Measurements from ENCODE around the gene PRRT1.
"Not testable (repeated sequence)": the region's sequence is repeated elsewhere in the genome, so short reads cannot be mapped to it uniquely, and the experiment has no call there.

Gene PRRT1

DNA sequence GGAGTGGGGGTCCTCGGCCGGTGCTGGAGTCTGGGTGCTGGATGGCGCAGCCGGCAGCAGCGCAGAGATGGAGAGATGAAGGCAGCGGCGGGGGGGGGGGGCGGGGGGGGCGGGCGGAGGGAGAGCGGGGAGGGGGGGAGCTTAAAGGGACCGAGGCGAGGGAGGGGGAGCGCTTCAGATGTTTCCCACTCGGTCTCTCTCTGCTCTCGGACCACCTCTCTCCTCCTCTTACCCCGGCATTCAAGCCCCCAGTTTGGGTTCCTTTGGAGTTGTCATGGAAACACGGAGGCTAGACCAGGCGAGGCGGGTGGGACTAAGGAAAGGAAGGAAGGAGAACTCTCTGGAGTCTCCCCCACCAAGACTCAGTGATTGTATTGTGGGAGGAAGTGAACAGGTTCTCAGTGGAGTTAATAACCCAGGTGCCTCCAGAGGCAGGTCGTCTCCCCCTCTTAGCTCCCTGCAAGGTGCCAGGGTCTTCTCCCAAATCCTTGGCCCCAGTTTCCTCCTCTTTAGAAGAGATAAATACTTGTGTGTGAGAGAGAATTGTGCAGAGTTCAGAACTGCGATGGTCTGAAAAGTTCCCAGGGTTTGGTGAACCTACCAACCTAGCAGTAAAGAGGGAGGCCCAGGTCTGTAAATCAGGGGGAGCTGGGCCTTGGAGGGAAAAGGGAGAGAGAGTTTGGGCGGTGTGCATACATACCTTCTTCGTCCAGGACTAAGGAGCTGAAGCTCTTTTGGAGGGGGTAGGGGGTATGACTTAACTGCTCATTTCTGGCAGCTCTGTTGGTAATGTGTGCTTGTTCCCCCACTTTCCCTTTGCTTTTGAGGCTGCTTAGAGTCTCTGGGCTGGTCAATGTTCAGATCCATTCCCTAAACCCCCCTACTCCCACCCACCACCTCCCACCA is at the start of gene PRRT1:
Gene PRRT1 (minus strand): TSS at position 77 of the 906 bp plus-strand sequence. CDS start 112 bp downstream, outside the sequence.
- DNase-seq, result peak; percentile 49

DNA sequence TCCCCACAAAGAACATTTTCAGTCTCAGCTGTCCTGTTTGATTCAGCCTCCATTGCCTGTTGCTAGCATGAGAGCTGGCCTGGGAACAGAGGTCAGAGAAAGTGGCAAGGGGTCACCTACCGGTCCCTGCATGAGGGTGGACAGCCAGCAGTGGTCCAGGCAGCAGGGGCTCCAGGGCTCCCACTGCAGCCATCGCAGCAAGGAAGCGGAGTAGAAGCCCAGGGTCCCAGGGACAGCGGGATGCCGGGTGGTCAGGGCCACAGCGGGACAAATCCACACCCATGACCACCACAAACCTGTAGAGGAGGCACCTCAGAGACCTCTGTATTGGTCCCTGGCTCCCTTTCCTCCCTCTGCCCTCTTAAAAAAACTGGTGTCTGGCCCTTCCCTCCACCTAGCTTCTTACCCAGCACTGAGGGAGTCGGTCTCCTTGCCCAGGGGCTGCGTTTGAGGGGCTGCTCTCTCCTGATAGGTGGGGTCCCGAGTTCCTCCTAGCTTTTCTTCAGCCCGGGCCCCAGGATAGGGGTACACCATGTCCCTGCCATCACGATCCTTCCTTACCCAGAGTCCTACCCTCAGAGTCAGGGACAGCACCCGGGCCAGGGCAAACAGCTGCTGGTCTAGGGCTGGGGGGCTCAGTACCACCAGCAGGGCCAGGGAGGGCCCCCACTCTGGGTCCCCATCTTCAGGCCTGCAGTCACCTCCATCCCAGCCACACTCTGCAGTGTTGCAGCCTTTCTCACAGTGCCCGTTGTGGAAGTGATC is 49.2 kb upstream of the PRRT1 start:
- DNase-seq, result no peak

DNA sequence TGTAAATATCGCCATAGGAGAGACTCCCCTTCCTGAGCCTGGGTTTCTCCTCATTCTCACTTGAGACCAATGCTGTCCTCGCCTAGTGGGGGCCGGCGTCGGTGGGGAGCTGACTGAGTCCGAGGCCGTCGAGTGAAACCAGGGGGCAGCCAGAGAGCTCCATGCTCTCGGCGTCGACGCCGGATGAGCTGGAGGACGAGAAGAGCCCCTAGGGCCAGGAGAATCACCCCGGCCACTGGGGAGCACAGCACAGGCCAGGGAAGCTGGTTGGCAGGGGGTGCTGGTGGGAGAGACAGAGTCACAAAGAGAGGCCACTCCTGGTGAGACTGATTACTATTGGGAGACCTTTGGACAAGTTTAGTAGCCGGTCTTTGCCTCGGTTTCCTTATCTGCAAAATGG is 47.1 kb upstream of the PRRT1 start:
- DNase-seq, result no peak

DNA sequence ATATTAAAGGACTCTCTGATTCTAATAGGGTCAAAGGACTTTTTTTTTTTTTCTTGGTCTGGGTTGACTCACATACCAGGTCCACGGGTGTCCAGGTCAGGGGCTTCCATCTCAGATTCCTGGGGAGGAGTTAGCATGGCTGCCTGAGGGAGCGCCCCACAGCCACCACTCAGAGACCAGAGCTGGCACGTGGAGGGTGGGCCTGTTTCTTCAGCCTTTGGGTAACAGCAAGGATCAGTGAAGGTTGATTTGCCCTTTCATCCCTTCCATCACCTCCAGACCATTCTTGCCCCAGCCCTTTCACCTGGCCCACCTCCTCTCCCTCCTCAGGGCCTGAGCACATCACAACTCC is 46.6 kb upstream of the PRRT1 start:
- DNase-seq, result no peak

DNA sequence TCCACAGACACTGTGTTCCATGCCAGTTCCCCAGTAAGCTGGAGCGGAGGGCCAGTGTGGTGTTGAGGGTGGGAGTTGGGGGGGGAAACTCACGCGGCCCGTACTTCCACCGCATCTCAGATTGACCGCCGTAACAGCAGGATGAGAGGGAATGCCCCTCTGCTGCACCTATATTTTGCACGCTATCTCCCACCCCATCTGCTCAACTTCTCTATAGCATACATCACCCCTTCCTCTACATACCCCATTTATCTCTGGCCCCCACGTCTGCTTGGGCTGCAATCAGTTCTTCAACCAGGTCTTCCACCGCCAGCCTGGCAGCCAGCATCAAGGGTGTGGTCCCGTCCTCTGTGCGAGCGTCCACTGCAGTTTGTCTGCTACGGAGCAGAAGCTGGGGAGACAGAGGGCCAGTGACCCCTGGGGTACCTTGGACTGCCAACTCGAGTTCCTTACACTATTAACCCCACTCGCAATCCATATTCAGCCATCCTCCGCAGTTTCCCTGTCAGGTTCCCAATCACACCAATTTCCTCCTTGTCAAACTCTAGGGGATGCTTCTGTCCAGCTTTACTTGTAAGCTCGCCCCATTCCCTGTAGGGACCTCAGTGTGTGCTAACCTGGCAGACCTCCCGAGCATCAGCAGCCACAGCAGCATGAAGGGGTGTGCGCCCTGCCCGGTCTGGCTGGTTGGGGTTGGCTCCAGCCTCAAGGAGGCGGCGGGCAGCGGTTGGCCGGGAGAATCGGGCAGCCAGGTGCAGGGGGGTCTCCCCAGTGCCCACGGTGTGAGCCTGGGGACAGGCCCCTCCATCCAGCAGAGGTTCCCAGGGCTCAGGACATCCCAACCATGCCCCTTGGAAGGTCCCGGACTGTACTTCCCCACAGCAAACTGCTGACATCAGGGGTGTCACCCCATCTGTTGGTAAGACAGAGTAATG is 45.2 kb upstream of the PRRT1 start:
- DNase-seq, result no peak

DNA sequence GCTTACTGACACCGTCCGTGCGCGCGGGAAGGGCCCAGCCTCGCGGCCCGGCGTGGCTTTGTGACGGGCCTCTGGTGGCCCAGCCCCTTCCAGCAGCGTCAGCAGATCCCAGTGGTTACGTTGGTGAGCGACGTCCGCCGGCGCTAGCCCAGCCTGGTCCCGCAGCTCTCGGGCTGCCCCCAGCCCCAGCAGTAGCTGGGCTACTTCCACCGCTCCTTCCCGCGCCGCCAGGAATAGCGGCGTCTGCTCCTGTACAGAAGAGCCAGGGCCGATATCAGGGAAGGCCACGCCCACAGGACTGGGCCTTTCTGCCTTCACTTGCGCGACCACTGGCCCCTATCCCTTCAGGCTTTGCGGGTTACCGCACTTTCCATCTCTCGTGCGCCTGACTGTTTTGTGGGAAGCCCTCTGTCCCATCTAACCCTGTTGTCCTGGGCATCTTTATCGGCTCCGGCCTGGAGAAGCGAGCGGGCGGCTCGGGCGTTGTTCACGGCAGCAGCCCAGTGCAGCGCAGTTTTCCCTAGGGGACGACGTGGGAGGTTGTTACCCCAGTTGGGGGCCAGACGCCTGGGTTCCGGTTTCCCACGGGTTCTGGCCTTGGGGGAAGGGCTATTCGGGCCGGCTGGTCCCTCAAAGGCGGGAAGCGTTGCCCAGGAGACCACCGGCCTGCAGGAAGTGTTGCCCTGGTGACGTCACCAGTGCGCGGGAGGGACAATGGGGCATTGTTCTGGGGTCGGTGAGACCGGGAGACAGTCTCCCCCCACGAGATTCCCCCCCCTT is 44.4 kb upstream of the PRRT1 start:
- DNase-seq, result peak; percentile 63

DNA sequence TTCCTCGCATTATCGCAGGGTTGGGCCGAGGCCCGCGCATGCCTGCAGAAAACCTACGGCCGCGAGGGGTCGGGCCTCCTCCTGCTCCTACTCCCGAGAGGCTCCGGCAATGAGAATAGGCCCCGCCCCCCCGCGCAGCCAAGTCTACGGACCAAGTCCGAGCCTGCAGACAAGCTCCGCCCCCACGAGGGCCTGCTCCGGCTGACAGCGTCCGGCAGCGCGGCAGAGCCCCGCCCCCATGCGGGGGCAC is 43.8 kb upstream of the PRRT1 start:
- DNase-seq, result peak; percentile 100

DNA sequence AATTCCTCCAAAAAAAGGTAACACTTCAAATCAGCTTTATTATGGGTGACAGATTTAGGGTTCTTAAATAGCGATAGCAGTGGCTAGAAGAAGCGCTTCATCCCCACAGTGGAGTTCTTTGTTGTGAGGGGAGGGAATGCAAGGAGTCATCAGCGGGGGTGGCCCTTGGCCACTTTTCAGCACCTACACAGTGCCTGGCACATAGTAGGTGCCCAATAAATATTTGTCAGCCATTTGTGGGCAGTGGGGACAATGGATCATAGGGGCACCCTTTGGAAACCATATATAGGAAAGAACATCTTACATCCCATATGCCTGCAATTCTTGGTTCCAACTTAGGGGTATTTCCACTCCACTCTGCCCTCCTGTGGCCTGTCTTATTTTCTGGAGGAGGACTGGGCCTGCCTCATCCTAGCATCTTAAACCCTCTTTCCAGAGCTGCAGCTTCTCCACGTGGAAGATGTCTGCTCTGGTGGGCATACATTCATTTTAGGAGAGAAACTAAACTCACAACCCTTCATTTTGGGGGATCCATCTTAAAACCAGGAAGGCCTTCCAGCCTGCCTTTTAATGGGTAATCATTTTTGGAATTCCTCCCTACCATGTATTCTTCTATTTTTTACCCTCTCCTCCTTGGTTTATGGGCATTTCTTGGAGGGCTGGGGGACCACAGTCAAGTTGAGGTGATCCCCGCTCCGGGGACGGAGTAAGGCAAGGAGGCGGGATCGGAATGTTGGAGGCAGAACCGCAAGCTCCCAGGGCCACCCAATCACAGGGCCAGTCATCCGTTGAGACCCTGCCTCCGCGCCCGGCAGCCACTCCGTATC is 43.3 kb upstream of the PRRT1 start:
- DNase-seq, result peak; percentile 35

DNA sequence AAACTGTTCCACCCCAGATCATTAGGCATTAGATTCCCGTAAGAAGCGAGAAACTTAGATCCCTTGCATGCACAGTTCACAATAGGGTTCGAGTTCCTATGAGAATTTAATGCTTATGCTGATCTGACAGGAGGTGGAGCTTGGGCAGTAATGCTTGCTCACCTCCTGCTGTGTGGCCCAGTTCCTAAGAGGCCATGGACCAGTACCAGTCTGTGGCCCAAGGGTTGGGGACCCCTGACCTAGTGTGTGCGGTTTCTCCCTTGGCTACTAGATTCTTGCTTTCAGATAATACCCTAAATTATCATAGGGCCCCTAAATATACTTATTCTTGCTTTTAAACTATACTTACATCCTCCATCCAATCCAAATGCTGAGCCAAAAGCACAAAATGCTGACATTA is 42.6 kb upstream of the PRRT1 start:
- DNase-seq, result no peak

DNA sequence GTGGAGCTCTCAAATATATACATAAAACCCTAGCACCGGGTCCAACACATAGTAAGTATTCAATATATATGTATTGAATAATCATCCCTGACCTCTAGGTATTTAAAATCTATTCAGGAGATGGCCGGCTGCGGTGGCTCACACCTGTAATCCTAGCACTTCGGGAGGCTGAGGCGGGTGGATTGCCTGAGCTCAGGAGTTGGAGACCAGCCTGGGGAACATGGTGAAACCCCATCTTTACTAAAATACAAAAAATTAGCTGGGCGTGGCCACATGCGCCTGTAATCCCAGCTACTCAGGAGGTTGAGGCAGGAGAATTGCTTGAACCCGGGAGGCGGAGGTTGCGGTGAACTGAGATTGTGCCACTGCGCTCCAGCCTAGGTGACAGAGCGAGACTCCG is 41.4 kb upstream of the PRRT1 start:
- not testable (repeated sequence) for DNase-seq

DNA sequence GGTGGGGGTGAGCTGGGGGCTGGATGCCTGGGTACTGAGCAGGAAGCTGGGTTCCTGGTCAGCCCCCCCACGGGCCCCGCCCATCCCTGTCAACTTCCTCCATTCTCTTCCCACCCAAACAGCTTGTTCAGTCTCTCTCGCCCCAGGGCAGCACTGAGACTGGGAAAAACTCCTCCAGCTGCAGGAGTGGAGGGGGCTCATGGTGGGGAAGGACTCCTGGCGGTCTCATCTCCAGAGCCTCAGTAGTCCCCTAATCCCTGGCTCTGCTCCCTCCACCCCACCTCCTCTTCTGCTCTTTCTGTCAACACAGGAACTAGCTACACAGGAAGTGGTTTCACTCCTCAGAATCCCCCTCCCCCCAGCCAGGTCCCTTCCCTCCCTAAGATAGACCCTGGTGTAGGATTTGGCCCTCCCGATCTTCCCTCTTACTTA is 40.9 kb upstream of the PRRT1 start, which contains the start of gene GPSM3:
Gene GPSM3 (minus strand): TSS at position 36 of the 432 bp plus-strand sequence. CDS start 130 bp downstream, outside the sequence.
- DNase-seq, result peak; percentile 80

DNA sequence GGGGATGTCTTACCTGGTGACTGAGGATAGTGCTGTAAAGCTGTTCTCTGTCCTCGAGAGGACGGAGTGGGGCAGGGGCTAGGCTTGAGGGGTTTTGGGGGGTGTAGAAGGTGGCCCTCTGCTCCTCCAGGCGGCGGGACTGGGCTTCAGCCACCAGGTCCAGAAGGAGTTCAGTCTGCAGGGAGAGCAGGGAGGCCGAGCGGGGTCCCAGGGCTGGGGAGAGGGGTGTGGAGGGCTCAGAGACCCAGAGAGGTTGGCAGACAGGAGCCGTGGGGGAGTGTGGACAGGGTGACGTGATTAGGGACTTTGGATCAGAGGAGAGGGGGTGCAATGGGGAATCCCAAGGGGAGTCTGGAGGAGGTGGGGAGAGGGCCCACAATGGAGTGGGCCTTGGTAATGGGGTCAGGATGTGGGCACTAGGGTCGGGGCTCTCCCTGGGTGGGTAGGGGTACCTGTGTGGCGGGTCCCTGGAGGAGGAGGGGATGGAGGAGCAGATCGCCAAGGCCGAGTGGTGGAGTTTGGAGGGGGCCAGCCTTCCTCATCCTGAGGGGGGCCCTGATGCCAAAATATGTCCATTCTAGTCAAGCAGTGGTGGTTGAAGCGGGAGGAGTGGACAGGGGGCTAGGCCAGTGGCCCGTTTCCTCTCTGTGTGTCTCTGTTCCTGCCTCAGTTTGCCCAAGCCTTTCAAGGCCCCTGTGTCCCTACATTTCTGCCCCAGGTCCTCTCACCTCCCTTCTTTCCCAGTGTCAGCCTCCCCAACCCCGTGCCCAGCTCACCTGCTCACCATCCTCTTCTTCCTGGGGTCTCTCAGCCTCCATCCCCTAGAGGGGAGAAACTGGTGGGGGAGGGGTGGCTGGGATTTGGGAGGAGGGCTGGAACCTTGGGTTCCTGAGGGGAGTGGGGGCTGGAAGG is 40.2 kb upstream of the PRRT1 start:
- no peak for DNase-seq

DNA sequence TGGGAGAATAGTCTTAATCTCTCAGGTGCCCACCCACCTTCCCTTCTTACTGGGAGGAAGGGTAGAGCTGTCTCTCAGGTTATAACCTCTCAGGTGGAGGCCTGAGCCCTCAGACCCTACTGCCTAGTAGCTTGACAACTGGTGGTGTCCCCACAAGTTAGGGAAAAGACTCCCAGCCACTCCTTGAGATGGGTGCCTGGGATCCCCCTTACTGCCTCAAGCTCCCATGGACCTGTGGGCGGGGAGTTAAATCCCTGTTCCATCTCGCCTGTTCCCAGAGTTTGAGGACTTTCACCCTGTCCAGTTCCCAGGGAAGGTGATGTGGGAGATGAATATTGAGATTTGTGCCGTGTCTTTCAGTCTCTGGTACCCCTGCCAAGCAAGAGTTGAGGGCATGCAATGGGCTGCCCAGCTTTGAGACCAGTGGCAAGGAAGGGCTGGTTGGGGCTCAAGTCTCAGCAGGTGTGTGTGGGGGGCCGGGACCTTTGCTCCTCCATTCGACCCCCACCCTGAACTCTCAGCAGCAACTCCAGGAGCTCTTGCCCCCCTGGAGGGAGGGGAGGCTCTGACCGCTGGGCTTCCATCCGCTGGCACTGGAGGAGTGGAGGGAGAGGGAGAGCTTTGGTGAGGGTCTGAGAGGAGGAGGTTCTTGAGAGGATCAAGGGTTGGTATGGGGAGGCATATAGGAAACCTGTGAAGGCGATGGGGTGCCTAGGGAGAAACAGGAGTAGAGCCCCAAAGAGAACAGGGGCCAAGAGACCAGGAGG is 39.4 kb upstream of the PRRT1 start:
- DNase-seq, result no peak

DNA sequence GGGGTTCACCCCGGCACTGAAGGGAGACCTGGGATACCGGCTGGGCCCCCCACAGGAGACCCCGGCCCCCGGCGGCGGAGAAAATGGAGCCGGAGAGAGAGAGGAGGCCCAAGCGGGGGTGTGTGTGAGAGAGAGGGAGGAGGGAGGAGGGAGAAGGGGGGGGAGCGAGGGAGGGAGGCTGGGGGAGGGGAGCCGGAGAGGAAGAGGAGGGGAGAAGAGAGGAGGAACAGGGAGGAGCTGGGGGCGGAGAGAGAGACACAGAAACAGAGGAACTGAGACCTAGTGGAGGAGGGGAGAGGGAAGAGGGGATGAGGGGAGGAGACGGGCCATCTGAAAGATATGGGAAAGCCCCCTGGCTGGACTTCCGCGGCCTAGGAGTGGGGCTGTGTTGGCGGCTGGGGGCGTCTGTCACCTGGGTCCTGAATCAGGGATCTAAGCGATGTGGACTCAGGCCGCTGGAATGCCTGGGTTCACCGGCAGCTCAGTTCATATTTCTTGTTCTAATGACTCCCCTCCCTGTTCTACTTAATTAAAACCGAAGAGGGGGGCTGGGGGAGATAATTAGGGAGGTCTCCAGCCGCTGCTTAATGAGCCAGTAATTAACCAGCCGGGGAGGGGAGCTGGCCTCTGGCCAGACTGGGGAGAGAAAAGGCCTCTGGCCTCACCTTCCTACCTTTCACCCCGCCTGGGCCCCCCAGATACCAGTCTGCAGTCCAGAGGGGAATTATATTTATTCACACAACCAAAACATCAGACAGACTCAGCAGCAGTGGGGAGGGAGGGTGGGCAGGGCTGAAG is 38.5 kb upstream of the PRRT1 start, which contains the start of gene PBX2:
Gene PBX2 (minus strand): TSS at position 149 of the 798 bp plus-strand sequence. CDS start 287 bp downstream, outside the sequence.
- peak; percentile 96 for DNase-seq

DNA sequence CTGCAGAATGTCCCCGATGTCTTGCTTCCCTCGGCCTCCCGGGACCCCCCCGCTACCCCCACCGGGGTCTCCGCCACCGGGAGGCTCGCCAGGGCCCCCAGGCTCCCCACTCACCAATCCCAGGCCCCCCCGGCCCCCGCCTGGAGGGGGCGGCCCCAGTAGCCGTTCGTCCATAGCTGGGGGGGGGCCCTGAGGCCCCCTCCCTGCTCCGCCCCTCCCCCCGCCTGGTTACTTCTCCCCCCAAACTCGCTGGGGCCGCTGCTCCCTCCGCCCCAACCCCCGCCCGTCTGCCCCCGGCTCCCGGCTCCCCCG is 38.0 kb upstream of the PRRT1 start:
- peak; percentile 38 for DNase-seq

DNA sequence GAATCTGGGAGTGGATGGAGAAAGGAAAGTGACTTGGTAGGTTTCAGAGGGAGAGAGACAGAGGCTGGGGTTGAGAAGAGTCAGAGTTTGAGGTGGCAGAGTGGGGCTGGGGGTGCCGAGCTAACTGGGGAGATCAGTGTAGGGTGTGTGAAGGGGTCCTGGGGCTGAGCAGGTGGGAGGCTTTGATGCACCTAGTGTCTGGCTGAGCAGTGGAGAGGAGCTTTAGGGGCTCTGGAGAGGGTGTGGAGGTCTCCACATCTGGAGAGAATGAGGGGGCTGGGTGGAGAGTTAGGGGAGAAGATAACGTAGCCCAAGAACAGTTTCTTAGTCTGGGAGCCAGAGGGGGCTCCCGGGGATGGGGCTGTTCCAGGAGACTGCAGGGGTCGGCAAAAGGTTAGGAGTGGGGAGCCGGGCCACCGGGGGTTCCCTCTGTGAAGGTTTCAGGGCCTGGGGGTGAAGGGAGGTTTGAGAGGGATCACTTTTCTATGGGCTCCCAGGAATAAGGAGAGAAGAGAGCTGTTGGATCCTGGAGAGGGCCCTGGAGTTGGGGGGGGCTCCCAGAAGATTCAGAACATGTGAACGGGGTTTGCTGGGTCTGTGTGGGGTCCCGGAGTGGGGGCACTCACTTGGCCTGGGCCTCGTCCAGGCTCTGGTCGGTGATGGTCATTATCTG is 37.5 kb upstream of the PRRT1 start:
- DNase-seq, result no peak

DNA sequence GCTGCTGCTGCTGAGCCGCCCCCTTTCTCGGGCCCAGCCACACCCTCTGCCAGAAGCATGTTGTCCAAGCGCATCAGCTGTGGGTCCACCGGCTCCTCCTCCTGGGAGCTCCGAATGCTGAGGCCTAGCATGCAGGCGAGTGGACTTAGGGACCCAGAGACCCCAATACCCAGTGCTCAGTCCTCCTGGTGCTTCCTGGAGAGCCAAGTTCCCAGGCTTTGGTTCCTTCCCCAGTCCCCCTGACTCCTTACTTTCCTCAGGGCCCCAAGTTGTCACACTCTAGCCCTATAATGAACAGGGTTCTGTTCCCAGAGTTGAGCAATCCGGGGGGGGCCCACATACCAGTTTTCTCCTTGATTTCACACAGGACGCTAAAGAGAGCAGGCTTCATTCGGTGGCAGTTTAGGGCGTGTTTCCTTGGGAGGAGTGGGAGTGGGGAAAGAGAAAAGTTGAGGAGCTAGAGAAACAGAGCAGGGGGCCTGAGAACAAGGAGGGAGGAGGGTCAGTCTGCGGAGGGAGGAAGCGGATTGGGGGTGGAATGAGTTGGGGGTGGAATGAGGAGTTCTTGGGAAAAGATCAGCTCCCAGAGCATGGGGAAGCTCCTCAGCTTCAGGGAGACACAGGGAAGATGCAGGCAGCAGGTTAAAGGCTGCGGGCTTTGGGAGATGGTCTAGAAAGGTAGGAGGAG is 36.8 kb upstream of the PRRT1 start:
- no peak for DNase-seq
